DOHH2 (cell line): ENCODE results near the gene TMEM92.

ENCODE experiments used
- EZH2phosphoT487 ChIP-seq: fragments of 200-600 bp; sonication (generic); IDR thresholded peaks from 2 replicates; pipeline ENCODE4 v1.6.1; 2017; ENCODE audit warnings: borderline replicate concordance, mild to moderate bottlenecking, antibody characterized with exemption, low read length, moderate library complexity, mixed read lengths
- TF ChIP-seq, protein P1 (sequence below): fragments of 200-600 bp; sonication (generic); IDR thresholded peaks from one replicate; pipeline ENCODE4 v1.5.1; 2014; ENCODE audit warnings: antibody characterized with exemption, mild to moderate bottlenecking, low read depth, low read length; ENCODE audit not compliant: poor library complexity, severe bottlenecking

DNA sequence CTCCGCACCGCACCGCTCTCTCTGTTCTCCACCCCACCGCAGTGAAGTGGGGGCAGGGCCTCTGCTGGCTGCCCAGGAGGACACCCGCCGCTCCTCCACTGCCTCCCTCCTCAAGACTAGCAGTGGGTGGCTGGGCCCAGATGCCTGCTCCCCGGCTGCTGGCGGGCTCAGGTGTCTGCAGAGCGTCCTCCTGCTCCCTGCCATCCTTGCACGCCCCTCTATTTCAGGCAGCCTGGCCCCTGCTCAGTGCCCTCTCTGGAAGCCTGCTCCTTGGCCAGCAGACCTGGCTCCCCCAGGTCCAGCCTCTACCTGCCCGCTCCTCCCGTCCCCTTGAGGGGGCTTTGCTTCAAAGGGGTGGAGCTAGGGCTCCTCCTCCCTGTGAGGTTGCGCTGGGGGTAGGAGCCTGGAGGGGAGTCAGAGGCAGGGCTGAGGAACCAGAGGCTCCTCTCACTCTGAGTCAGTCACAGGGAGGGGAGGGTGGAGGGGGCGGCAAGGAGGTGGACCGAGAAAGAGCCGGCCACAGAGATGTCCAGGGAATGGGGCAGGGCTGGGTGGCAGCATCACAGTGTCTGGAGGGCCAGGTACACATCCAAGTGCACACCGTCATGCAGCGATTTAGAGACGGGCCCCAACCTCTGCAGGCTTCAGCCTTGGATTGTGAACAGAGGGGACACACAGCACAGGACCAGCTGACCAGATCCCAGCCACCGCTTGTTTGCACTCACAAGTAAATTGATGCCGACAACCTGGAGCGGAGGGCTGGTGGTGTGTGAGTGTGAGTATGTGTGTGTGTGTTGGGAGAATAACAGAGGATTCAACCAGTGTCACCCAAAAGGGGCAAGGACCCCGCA is 9.8 kb upstream of the TMEM92 start:
- TF ChIP-seq, protein P1, sequence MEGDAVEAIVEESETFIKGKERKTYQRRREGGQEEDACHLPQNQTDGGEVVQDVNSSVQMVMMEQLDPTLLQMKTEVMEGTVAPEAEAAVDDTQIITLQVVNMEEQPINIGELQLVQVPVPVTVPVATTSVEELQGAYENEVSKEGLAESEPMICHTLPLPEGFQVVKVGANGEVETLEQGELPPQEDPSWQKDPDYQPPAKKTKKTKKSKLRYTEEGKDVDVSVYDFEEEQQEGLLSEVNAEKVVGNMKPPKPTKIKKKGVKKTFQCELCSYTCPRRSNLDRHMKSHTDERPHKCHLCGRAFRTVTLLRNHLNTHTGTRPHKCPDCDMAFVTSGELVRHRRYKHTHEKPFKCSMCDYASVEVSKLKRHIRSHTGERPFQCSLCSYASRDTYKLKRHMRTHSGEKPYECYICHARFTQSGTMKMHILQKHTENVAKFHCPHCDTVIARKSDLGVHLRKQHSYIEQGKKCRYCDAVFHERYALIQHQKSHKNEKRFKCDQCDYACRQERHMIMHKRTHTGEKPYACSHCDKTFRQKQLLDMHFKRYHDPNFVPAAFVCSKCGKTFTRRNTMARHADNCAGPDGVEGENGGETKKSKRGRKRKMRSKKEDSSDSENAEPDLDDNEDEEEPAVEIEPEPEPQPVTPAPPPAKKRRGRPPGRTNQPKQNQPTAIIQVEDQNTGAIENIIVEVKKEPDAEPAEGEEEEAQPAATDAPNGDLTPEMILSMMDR, result no peak
- TF ChIP-seq EZH2phosphoT487, result no peak
